ENCODE measurements around the gene ASIC1.
A peak's percentile ranks its signal among the peaks of the same experiment; 100 is the strongest.

The ASIC1 gene

GRCh38 chr12:50110127-50110761 lies 52.8 kb downstream of the ASIC1 start:
- DNase-seq = peak; percentile 40
- peak overlapping the region; percentile 45 for H3K4me3 Mint-ChIP-seq
- no peaks in the 10 kb centered on the region for H3K9me3 Mint-ChIP-seq
- no peaks in the 10 kb centered on the region for H3K27me3 Mint-ChIP-seq
- ATAC-seq = peak; percentile 16
- peaks cover 36% of the 10 kb centered on the region for H3K4me1 Mint-ChIP-seq
- H3K27ac Mint-ChIP-seq = peak overlapping the region; percentile 50
- H3K36me3 Mint-ChIP-seq (ENCODE audit: low read depth) = peaks cover 8% of the 10 kb centered on the region

GRCh38 chr12:50110762-50111351 lies 53.5 kb downstream of the ASIC1 start:
- H3K27me3 Mint-ChIP-seq = no peaks in the 10 kb centered on the region
- peaks cover 13% of the 10 kb centered on the region for H3K36me3 Mint-ChIP-seq (ENCODE audit: low read depth)
- DNase-seq (peak; percentile 30), ATAC-seq (no peak)
- peak overlapping the region; percentile 100 for H3K4me3 Mint-ChIP-seq
- H3K27ac Mint-ChIP-seq = peak overlapping the region; percentile 99
- H3K9me3 Mint-ChIP-seq = no peaks in the 10 kb centered on the region
- H3K4me1 Mint-ChIP-seq = peaks cover 43% of the 10 kb centered on the region

- Mint-ChIP-seq H3K27me3 (no peaks in the 10 kb centered on the region), H3K4me3 (peak overlapping the region; percentile 100), H3K36me3 (ENCODE audit: low read depth) (peaks cover 16% of the 10 kb centered on the region), H3K4me1 (peaks cover 47% of the 10 kb centered on the region), H3K9me3 (no peaks in the 10 kb centered on the region), H3K27ac (peak overlapping the region; percentile 99)
- DNase-seq (no peak), ATAC-seq (no peak)
Observed at GRCh38 chr12:50111395-50111692, 53.9 kb downstream of the ASIC1 start.

GRCh38 chr12:50111693-50112455 lies 54.5 kb downstream of the ASIC1 start, which contains the start of gene COX14:
Gene COX14, plus strand, starts transcription at chr12:50112236. Its CDS starts 7,808 bp downstream, at chr12:50120044.
- DNase-seq = peak; percentile 99
- peak; percentile 91 for ATAC-seq
- H3K4me1 Mint-ChIP-seq = peaks cover 53% of the 10 kb centered on the region
- peak within 1 kb of the TSS; percentile 100 for H3K4me3 Mint-ChIP-seq
- H3K9me3 Mint-ChIP-seq = no peaks in the 10 kb centered on the region
- no peaks in the 10 kb centered on the region for H3K27me3 Mint-ChIP-seq
- H3K27ac Mint-ChIP-seq = peak within 1 kb of the TSS; percentile 99
- H3K36me3 Mint-ChIP-seq (ENCODE audit: low read depth) = peaks cover 20% of the 10 kb centered on the region

GRCh38 chr12:50112456-50113218 lies 55.2 kb downstream of the ASIC1 start:
- no peaks in the 10 kb centered on the region for H3K9me3 Mint-ChIP-seq
- H3K4me3 Mint-ChIP-seq = peak overlapping the region; percentile 100
- H3K27me3 Mint-ChIP-seq = no peaks in the 10 kb centered on the region
- peaks cover 23% of the 10 kb centered on the region for H3K36me3 Mint-ChIP-seq (ENCODE audit: low read depth)
- DNase-seq (no peak), ATAC-seq (no peak)
- H3K4me1 Mint-ChIP-seq = peaks cover 55% of the 10 kb centered on the region
- H3K27ac Mint-ChIP-seq = peak overlapping the region; percentile 99

GRCh38 chr12:50117057-50117622 lies 59.7 kb downstream of the ASIC1 start:
- peak overlapping the region; percentile 59 for H3K27ac Mint-ChIP-seq
- DNase-seq (no peak), ATAC-seq (no peak)
- H3K4me3 Mint-ChIP-seq = no peak overlapping the region
- H3K9me3 Mint-ChIP-seq = no peaks in the 10 kb centered on the region
- H3K36me3 Mint-ChIP-seq (ENCODE audit: low read depth) = peaks cover 30% of the 10 kb centered on the region
- peaks cover 36% of the 10 kb centered on the region for H3K4me1 Mint-ChIP-seq
- no peaks in the 10 kb centered on the region for H3K27me3 Mint-ChIP-seq

GRCh38 chr12:50119387-50119786 lies 62.0 kb downstream of the ASIC1 start:
- H3K4me1 Mint-ChIP-seq = peaks cover 23% of the 10 kb centered on the region
- peaks cover 31% of the 10 kb centered on the region for H3K36me3 Mint-ChIP-seq (ENCODE audit: low read depth)
- no peak overlapping the region for H3K4me3 Mint-ChIP-seq
- DNase-seq = no peak
- no peak for ATAC-seq
- H3K9me3 Mint-ChIP-seq = no peaks in the 10 kb centered on the region
- H3K27me3 Mint-ChIP-seq = no peaks in the 10 kb centered on the region
- H3K27ac Mint-ChIP-seq = no peak overlapping the region

- no peak overlapping the region for H3K4me3 Mint-ChIP-seq
- H3K4me1 Mint-ChIP-seq = peaks cover 25% of the 10 kb centered on the region
- no peak for DNase-seq
- no peak overlapping the region for H3K27ac Mint-ChIP-seq
- no peaks in the 10 kb centered on the region for H3K27me3 Mint-ChIP-seq
- ATAC-seq = no peak
- H3K9me3 Mint-ChIP-seq = no peaks in the 10 kb centered on the region
- H3K36me3 Mint-ChIP-seq (ENCODE audit: low read depth) = peaks cover 30% of the 10 kb centered on the region
Observed at GRCh38 chr12:50120521-50120920, 63.1 kb downstream of the ASIC1 start.

- ATAC-seq = no peak
- DNase-seq = no peak
- Mint-ChIP-seq H3K4me1 (peaks cover 24% of the 10 kb centered on the region), H3K36me3 (ENCODE audit: low read depth) (peaks cover 25% of the 10 kb centered on the region), H3K27ac (no peak overlapping the region), H3K9me3 (no peaks in the 10 kb centered on the region), H3K4me3 (no peak overlapping the region), H3K27me3 (no peaks in the 10 kb centered on the region)
Observed at GRCh38 chr12:50120953-50121352, 63.6 kb downstream of the ASIC1 start.

GRCh38 chr12:50121641-50122040 lies 64.2 kb downstream of the ASIC1 start:
- peaks cover 20% of the 10 kb centered on the region for H3K36me3 Mint-ChIP-seq (ENCODE audit: low read depth)
- H3K9me3 Mint-ChIP-seq = no peaks in the 10 kb centered on the region
- ATAC-seq (no peak), DNase-seq (no peak)
- H3K27me3 Mint-ChIP-seq = no peaks in the 10 kb centered on the region
- H3K4me1 Mint-ChIP-seq = peaks cover 17% of the 10 kb centered on the region
- H3K4me3 Mint-ChIP-seq = no peak overlapping the region
- no peak overlapping the region for H3K27ac Mint-ChIP-seq

GRCh38 chr12:50123203-50123602 lies 65.8 kb downstream of the ASIC1 start:
- Mint-ChIP-seq H3K27me3 (no peaks in the 10 kb centered on the region), H3K9me3 (no peaks in the 10 kb centered on the region), H3K27ac (no peak overlapping the region), H3K4me1 (peaks cover 14% of the 10 kb centered on the region), H3K4me3 (no peak overlapping the region), H3K36me3 (ENCODE audit: low read depth) (peaks cover 20% of the 10 kb centered on the region)
- ATAC-seq (no peak), DNase-seq (no peak)

GRCh38 chr12:50127546-50127945 lies 70.2 kb downstream of the ASIC1 start:
- Mint-ChIP-seq H3K36me3 (ENCODE audit: low read depth) (peaks cover 42% of the 10 kb centered on the region), H3K27ac (no peak overlapping the region), H3K4me1 (peaks cover 15% of the 10 kb centered on the region), H3K27me3 (no peaks in the 10 kb centered on the region), H3K4me3 (no peak overlapping the region), H3K9me3 (no peaks in the 10 kb centered on the region)
- DNase-seq (no peak), ATAC-seq (no peak)

GRCh38 chr12:50129290-50129689 lies 71.9 kb downstream of the ASIC1 start:
- ATAC-seq (no peak), DNase-seq (no peak)
- no peak overlapping the region for H3K4me3 Mint-ChIP-seq
- no peak overlapping the region for H3K27ac Mint-ChIP-seq
- no peaks in the 10 kb centered on the region for H3K9me3 Mint-ChIP-seq
- H3K4me1 Mint-ChIP-seq = peaks cover 19% of the 10 kb centered on the region
- H3K36me3 Mint-ChIP-seq (ENCODE audit: low read depth) = peaks cover 50% of the 10 kb centered on the region
- H3K27me3 Mint-ChIP-seq = no peaks in the 10 kb centered on the region

- Mint-ChIP-seq H3K36me3 (ENCODE audit: low read depth) (peaks cover 62% of the 10 kb centered on the region), H3K27ac (peak overlapping the region; percentile 64), H3K4me3 (no peak overlapping the region), H3K9me3 (no peaks in the 10 kb centered on the region), H3K4me1 (peaks cover 8% of the 10 kb centered on the region), H3K27me3 (no peaks in the 10 kb centered on the region)
- DNase-seq (no peak), ATAC-seq (no peak)
Observed at GRCh38 chr12:50132505-50133135, 75.2 kb downstream of the ASIC1 start.
